Activated CD4-positive, alpha-beta memory T cell treated with anti-CD3 and anti-CD28 coated beads, Interleukin-2, amount 10 ng/mL, durations not matched to agents 7 days and 5 days (primary cell): Measurements from ENCODE around the gene SRM. TPM values are rescaled to one million over a fixed set of nuclear protein-coding genes. Genes with fewer than 3 reads are reported as not detected.
"Not testable (repeated sequence)": the region's sequence is repeated elsewhere in the genome, so short reads cannot be mapped to it uniquely, and the experiment has no call there.

Source experiments
- CTCF ChIA-PET: fragments of 350-600 bp; sonication (Branson Sonifier 250); formaldehyde crosslinking; loops from one replicate; lab custom pipeline; 2021; ENCODE audit warnings: antibody characterized with exemption, inconsistent platforms; lab: Charles Lee
- POLR2A ChIA-PET: fragments of 350-600 bp; sonication (Branson Sonifier 250); formaldehyde crosslinking; loops from one replicate; lab custom pipeline; 2021; ENCODE audit warnings: antibody characterized with exemption; lab: Charles Lee
- DNase-seq: peaks from one replicate; pipeline ENCODE4 v3.0.0-alpha.2; 2020
- H3K27ac Mint-ChIP-seq: one replicate; pipeline ENCODE4 v1.8.0; 2021; ENCODE audit warnings: mild to moderate bottlenecking, mixed read lengths
- H3K27me3 Mint-ChIP-seq: one replicate; pipeline ENCODE4 v1.8.0; 2021; ENCODE audit warnings: mixed read lengths
- H3K36me3 Mint-ChIP-seq: one replicate; pipeline ENCODE4 v1.8.0; 2021; ENCODE audit warnings: low read depth, mixed read lengths
- H3K4me1 Mint-ChIP-seq: one replicate; pipeline ENCODE4 v1.8.0; 2021; ENCODE audit warnings: mixed read lengths
- H3K4me3 Mint-ChIP-seq: one replicate; pipeline ENCODE4 v1.8.0; 2021; ENCODE audit warnings: mild to moderate bottlenecking, mixed read lengths
- H3K9me3 Mint-ChIP-seq: one replicate; pipeline ENCODE4 v1.8.0; 2021; ENCODE audit warnings: mixed read lengths
- total RNA-seq, 2 experiments: library from RNA; stranded (reverse); gene quantifications; one replicate each; pipeline ENCODE4 v1.2.3, GENCODE V29; 2021

The SRM gene
- total RNA-seq, 2 experiments from 2014 or later: 69.3 to 72.1 TPM

DNA sequence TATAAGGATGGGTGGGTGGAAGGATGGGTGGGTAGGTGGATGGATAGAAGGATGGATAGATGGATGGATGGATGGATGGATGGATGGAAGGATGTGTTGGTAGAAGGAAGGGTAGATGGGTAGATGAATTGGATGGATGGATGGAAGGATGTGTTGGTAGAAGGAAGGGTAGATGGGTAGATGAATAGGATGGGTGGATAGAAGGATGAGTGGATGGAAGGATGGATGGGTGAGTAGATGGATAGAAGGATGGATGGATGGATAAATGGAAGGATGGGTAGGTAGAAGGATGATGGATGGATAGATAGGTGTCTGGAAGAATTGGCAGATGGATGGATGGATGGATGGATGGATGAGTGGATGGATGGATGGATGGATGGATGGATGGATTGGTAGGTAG lies 18.8 kb downstream of the SRM start:
- Mint-ChIP-seq H3K9me3 (no peaks in the 10 kb centered on the region), H3K27me3 (peaks cover 3% of the 10 kb centered on the region), H3K4me1 (peaks cover 8% of the 10 kb centered on the region), H3K27ac (no peak overlapping the region), H3K4me3 (no peak overlapping the region), H3K36me3 (no peaks in the 10 kb centered on the region)
- no peak for DNase-seq
- ChIA-PET CTCF (no interaction called here), POLR2A (no interaction called here)

DNA sequence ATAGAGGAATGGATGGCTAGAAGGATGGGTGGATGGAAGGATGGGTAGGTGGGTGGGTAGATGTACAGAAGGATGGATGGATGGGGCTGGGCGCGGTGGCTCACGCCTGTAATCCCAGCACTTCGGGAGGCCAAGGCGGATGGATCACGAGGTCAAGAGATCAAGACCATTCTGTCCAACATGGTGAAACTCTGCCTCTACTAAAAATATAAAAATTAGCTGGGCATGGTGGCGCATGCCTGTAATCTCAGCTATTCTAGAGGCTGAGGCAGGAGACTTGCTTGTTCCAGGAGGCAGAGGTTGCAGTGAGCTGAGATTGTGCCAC lies 19.8 kb downstream of the SRM start:
- H3K27me3 Mint-ChIP-seq, H3K4me3 Mint-ChIP-seq, H3K27ac Mint-ChIP-seq, H3K9me3 Mint-ChIP-seq, H3K36me3 Mint-ChIP-seq, H3K4me1 Mint-ChIP-seq, CTCF ChIA-PET, DNase-seq, POLR2A ChIA-PET: not testable (repeated sequence)

DNA sequence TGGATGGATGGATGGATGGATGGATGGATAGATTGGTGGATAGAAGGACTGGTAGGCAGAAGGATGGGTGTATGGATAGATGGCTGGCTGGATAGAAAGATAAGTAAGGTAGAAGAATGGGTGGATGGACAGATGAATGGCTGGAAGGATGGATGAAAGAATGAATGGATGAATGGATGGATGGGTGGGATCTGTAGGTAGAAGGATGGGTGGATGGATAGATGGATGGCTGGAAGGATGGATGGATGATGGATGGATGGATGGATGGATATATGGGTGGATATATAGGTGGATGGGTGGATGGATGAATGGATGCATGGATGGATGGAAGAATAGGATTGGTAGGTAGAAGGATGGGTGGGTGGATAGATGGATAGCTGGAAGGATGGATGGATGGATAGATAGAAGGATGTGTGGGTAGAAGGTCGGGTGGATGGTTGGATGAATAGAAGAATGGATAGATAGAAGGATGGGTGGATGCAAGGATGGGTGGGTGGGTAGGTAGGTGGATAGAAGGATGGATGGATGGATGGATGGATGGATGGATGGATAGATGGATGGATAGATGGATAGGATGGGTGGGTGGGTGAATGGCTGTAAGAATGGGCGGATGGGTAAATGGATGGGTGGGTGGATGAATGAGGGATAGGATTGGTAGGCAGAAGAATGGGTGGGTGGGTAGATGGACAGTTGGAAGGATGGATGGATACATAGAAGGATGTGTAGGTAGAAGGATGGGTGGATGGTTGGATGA lies 20.3 kb downstream of the SRM start:
- Mint-ChIP-seq H3K27me3 (peaks cover 3% of the 10 kb centered on the region), H3K9me3 (no peaks in the 10 kb centered on the region), H3K4me3 (no peak overlapping the region), H3K4me1 (peaks cover 8% of the 10 kb centered on the region), H3K27ac (no peak overlapping the region), H3K36me3 (no peaks in the 10 kb centered on the region)
- ChIA-PET POLR2A (interaction anchor here (1.5 to 2.4 kb wide), 3 partner anchors 12 to 201 kb away, joined by 3 to 18 read pairs (median 15); partner anchors contain the start of gene SRM), CTCF (interaction anchor here (2.7 to 4.0 kb wide), 3 partner anchors 48 to 604 kb away, joined by 15 to 78 read pairs (median 62); partner anchors contain the start of gene EXOSC10)
- no peak for DNase-seq

GRCh38 chr1:11037740-11038182 lies 22.1 kb downstream of the SRM start:
- ChIA-PET POLR2A (interaction anchor here (0.8 to 2.4 kb wide), 14 partner anchors 8 to 870 kb away, joined by 3 to 18 read pairs (median 5); partner anchors contain the start of genes EXOSC10, FBXO6, SRM and TARDBP), CTCF (interaction anchor here (0.5 to 4.0 kb wide), 75 partner anchors 8 to 682 kb away, joined by 3 to 78 read pairs (median 4); partner anchors contain the start of genes ANGPTL7, DISP3, EXOSC10 and MASP2)
- H3K27ac Mint-ChIP-seq: no peak overlapping the region
- no peaks in the 10 kb centered on the region for H3K9me3 Mint-ChIP-seq
- H3K4me3 Mint-ChIP-seq: no peak overlapping the region
- peaks cover 3% of the 10 kb centered on the region for H3K27me3 Mint-ChIP-seq
- H3K4me1 Mint-ChIP-seq: peaks cover 8% of the 10 kb centered on the region
- DNase-seq: peak; percentile 89
- no peaks in the 10 kb centered on the region for H3K36me3 Mint-ChIP-seq

DNA sequence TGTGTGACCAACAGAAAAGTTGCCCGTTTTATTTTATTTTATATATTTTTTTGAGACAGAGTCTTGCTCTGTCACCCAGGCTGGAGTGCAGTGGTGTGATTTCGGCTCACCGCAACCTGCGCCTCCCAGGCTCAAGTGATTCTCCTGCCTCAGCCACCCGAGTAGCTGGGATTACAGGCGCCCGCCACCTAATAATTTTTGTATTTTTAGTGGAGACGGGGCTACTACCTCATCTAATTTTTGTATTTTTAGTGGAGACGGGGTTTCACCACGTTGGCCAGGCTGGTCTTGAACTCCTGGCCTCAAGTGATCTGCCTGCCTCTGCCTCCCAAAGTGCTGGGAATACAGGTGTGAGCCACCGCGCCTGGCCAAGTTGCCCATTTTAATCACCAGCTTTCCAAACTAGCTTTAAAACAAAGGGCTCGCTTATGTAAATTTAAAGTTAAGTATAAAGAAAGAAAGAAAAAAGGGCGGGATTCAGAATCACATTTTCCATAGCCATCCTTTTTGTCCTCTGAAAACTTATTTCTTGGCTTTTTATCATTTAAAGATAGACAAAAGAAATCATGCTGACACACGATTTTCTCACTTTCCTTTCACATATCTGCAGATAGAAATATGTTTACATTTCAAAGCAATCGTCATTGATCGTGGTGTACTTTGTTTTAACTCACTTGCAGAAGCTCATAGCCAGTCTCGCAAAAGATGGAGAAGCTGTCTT lies 22.6 kb downstream of the SRM start:
- not testable (repeated sequence) for H3K27me3 Mint-ChIP-seq, H3K36me3 Mint-ChIP-seq, DNase-seq, H3K4me1 Mint-ChIP-seq, H3K27ac Mint-ChIP-seq, H3K4me3 Mint-ChIP-seq, H3K9me3 Mint-ChIP-seq
- ChIA-PET POLR2A (interaction anchor here (0.8 to 2.4 kb wide), 13 partner anchors 9 to 871 kb away, joined by 3 to 18 read pairs (median 5); partner anchors contain the start of genes EXOSC10, FBXO6, SRM and TARDBP), CTCF (interaction anchor here (0.5 to 4.0 kb wide), 70 partner anchors 9 to 682 kb away, joined by 3 to 78 read pairs (median 5); partner anchors contain the start of genes ANGPTL7, EXOSC10, MTOR and SRM)

GRCh38 chr1:11031624-11032262 lies 28.1 kb downstream of the SRM start:
- ChIA-PET CTCF (interaction anchor here (0.9 to 1.1 kb wide), 3 partner anchors 68 to 624 kb away, joined by 3 read pairs; partner anchors contain the start of gene EXOSC10), POLR2A (interaction anchor here (0.6 to 2.4 kb wide), 3 partner anchors 19 to 477 kb away, joined by 3 to 8 read pairs (median 7); partner anchors contain the start of genes SRM and TARDBP)
- H3K4me1 Mint-ChIP-seq: no peaks in the 10 kb centered on the region
- H3K27me3 Mint-ChIP-seq: peaks cover 3% of the 10 kb centered on the region
- H3K9me3 Mint-ChIP-seq: no peaks in the 10 kb centered on the region
- no peak overlapping the region for H3K27ac Mint-ChIP-seq
- H3K4me3 Mint-ChIP-seq: no peak overlapping the region
- DNase-seq: no peak
- H3K36me3 Mint-ChIP-seq: peaks cover 6% of the 10 kb centered on the region

- no peak overlapping the region for H3K27ac Mint-ChIP-seq
- H3K36me3 Mint-ChIP-seq: peaks cover 12% of the 10 kb centered on the region
- CTCF ChIA-PET: no interaction called here
- no peaks in the 10 kb centered on the region for H3K4me1 Mint-ChIP-seq
- no peaks in the 10 kb centered on the region for H3K27me3 Mint-ChIP-seq
- H3K4me3 Mint-ChIP-seq: no peak overlapping the region
- DNase-seq: no peak
- POLR2A ChIA-PET: interaction anchor here (0.9 to 2.4 kb wide), 3 partner anchors 18 to 39 kb away, joined by 3 to 8 read pairs (median 7); partner anchors contain the start of genes SRM and TARDBP
- H3K9me3 Mint-ChIP-seq: no peaks in the 10 kb centered on the region
Measured at GRCh38 chr1:11030865-11031264, 29.0 kb downstream of the SRM start.

DNA sequence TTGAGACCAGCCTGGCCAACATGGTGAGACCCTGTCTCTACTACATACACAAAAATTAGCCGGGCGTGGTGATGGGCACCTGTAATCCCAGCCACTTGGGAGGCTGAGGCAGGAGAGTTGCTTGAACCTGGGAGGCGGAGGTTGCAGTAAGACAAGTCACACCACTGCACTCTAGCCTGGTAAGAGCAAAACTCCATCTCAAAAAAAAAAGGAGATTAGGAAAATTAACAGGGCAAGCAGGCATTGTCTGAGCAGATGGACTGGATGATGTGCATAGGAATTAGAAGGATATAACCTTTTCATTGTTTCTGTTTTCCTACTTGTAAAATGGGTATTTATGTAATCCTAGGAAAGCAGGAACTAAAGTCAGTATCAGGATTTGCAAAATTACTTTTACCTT lies 31.8 kb downstream of the SRM start:
- CTCF ChIA-PET: interaction anchor here (1.6 kb wide), 1 partner anchor 9 kb away, joined by 12 read pairs; no protein-coding TSS in a partner anchor

DNA sequence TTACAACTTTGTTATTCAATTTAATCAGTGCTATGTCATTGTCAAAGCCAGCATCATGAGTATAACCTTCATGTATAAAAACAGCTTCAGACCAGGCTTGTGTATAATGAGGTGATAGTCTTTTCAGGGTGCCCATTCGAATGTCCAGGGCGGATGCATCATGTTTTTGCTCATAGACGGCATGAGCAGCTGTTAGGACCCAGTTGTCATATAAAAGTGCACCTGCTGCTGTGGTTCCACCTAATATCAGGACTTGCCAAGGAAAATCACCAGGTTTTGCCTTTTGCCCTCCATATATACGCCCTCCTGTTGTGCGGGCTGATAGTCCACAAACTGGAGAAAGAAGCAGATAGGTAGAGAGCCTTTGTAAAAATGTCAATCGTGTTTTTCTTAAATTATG lies 32.5 kb downstream of the SRM start:
- Mint-ChIP-seq H3K36me3 (peaks cover 38% of the 10 kb centered on the region), H3K27ac (no peak overlapping the region)
- POLR2A ChIA-PET: interaction anchor here (1.4 to 1.8 kb wide), 2 partner anchors 15 to 25 kb away, joined by 4 to 9 read pairs; partner anchors contain the start of gene TARDBP

More for the DNA sequence above, 31.8 kb downstream of the SRM start:
- Mint-ChIP-seq H3K27ac (no peak overlapping the region), H3K9me3 (no peaks in the 10 kb centered on the region), H3K4me3 (no peak overlapping the region), H3K4me1 (peaks cover 15% of the 10 kb centered on the region), H3K27me3 (no peaks in the 10 kb centered on the region), H3K36me3 (peaks cover 32% of the 10 kb centered on the region)
- DNase-seq: no peak
- POLR2A ChIA-PET: interaction anchor here (1.4 to 1.8 kb wide), 2 partner anchors 16 to 24 kb away, joined by 4 to 9 read pairs; partner anchors contain the start of gene TARDBP

GRCh38 chr1:11026903-11027302 lies 32.9 kb downstream of the SRM start:
- CTCF ChIA-PET: interaction anchor here (1.6 kb wide), 1 partner anchor 10 kb away, joined by 12 read pairs; no protein-coding TSS in a partner anchor
- Mint-ChIP-seq H3K9me3 (no peaks in the 10 kb centered on the region), H3K36me3 (peaks cover 42% of the 10 kb centered on the region), H3K27ac (no peak overlapping the region), H3K27me3 (no peaks in the 10 kb centered on the region), H3K4me1 (peaks cover 20% of the 10 kb centered on the region), H3K4me3 (no peak overlapping the region)
- POLR2A ChIA-PET: interaction anchor here (1.4 to 1.8 kb wide), 2 partner anchors 15 to 25 kb away, joined by 4 to 9 read pairs; partner anchors contain the start of gene TARDBP
- DNase-seq: no peak

More for the DNA sequence above, 32.5 kb downstream of the SRM start:
- Mint-ChIP-seq H3K4me3 (no peak overlapping the region), H3K4me1 (peaks cover 17% of the 10 kb centered on the region), H3K27me3 (no peaks in the 10 kb centered on the region), H3K9me3 (no peaks in the 10 kb centered on the region)
- CTCF ChIA-PET: interaction anchor here (1.6 kb wide), 1 partner anchor 10 kb away, joined by 12 read pairs; no protein-coding TSS in a partner anchor
- DNase-seq: no peak

DNA sequence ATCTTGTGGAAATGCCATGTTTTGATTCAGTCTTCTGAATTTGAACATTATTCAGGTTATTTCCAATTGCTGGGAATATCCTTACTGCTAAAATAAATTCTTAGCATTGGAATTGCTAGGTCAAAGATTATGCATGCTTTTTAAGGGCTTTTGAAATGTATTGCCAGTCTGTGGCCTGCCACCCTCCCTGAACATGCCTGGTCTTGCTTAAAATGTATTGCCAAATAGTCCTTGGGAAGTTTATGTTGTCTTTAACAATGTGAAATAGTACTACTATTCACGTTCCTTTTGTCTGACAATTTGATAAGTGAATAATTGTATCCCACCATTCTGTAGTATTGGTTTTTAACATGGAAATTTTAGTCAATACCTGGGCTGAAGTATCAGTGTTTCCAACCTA lies 33.8 kb downstream of the SRM start:
- CTCF ChIA-PET: interaction anchor here (2.8 kb wide), 1 partner anchor 11 kb away, joined by 15 read pairs; no protein-coding TSS in a partner anchor
- H3K4me3 Mint-ChIP-seq: no peak overlapping the region
- H3K36me3 Mint-ChIP-seq: peaks cover 49% of the 10 kb centered on the region
- H3K4me1 Mint-ChIP-seq: peaks cover 21% of the 10 kb centered on the region
- POLR2A ChIA-PET: no interaction called here
- no peak for DNase-seq
- no peaks in the 10 kb centered on the region for H3K9me3 Mint-ChIP-seq
- no peaks in the 10 kb centered on the region for H3K27me3 Mint-ChIP-seq
- no peak overlapping the region for H3K27ac Mint-ChIP-seq

DNA sequence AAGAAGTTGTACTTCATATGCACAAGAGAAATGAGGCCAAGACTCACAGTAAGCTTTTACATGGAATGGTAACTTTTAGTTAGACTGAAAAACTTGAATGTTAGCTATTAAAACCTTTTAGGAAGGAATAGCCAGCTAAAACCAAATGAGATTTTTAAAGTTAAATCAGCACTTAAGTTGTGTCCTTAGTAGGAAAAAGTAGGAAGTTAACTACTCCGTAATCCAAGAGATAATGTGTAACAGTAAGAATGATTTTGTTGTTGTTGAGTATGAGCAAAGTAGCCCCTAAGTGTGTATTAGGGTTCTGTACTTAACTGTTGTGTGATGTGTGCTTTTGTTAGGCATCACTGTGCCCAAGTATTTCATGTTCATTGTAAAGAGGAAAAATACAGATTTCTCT lies 34.2 kb downstream of the SRM start:
- Mint-ChIP-seq H3K9me3 (no peaks in the 10 kb centered on the region), H3K36me3 (peaks cover 52% of the 10 kb centered on the region)

More for the DNA sequence above, 34.2 kb downstream of the SRM start:
- no peak for DNase-seq
- H3K27ac Mint-ChIP-seq: no peak overlapping the region
- no peak overlapping the region for H3K4me3 Mint-ChIP-seq
- no peaks in the 10 kb centered on the region for H3K27me3 Mint-ChIP-seq
- H3K4me1 Mint-ChIP-seq: peaks cover 21% of the 10 kb centered on the region
- ChIA-PET CTCF (interaction anchor here (2.8 kb wide), 1 partner anchor 12 kb away, joined by 15 read pairs; no protein-coding TSS in a partner anchor), POLR2A (no interaction called here)
